K562 (cell line): ENCODE results near the gene HEY2. TPM values are rescaled to one million over a fixed set of nuclear protein-coding genes. Genes with fewer than 3 reads are reported as not detected.

Experiments used
- BMI1 ChIP-seq: fragments of 150-350 bp; IDR thresholded peaks from 2 replicates; pipeline ENCODE4 v1.6.1; 2014; ENCODE audit warnings: low read length
- ETS2 ChIP-seq: IDR thresholded peaks from 2 replicates; pipeline ENCODE4 v1.6.1; 2016; ENCODE audit warnings: borderline replicate concordance, missing genetic modification characterization, mild to moderate bottlenecking, moderate library complexity, missing compliant biosample characterization; ENCODE audit not compliant: poor library complexity, severe bottlenecking
- ETV6 ChIP-seq, 3 experiments: fragments of 150-350 bp in 1 of 3; sonication (generic) in 1 of 3; formaldehyde crosslinking in 1 of 3; IDR thresholded peaks; 2 replicates each; pipeline versions ENCODE4 v1.6.1 to v1.8.0; 2014 to 2022; ENCODE audit warnings: borderline replicate concordance in 2 of 3, low read depth in 2 of 3, antibody characterized with exemption in 1 of 3, low read length in 1 of 3, mild to moderate bottlenecking in 1 of 3, missing genetic modification reagents in 1 of 3
- IRF2 ChIP-seq: sonication (generic); formaldehyde crosslinking; IDR thresholded peaks from 2 replicates; pipeline ENCODE4 v1.8.1; 2022; ENCODE audit warnings: mild to moderate bottlenecking, missing genetic modification reagents
- KDM2B ChIP-seq: fragments of 250-450 bp; sonication (Bioruptor Pico); IDR thresholded peaks from 2 replicates; pipeline ENCODE4 v1.8.0; 2021; ENCODE audit warnings: mild to moderate bottlenecking, moderate library complexity
- KLF6 ChIP-seq: fragments of 250-450 bp; sonication (Bioruptor Pico); IDR thresholded peaks from 2 replicates; pipeline ENCODE4 v1.4.0; 2020; ENCODE audit warnings: mild to moderate bottlenecking, moderate library complexity, borderline replicate concordance
- LCOR ChIP-seq: sonication (generic); formaldehyde crosslinking; IDR thresholded peaks from 2 replicates; pipeline ENCODE4 v1.8.0; 2022; ENCODE audit warnings: mild to moderate bottlenecking, missing genetic modification reagents
- NUFIP1 ChIP-seq: fragments of 450-650 bp; IDR thresholded peaks from 2 replicates; pipeline ENCODE4 v1.6.1; 2018; ENCODE audit not compliant: partially characterized antibody
- POLR2H ChIP-seq: IDR thresholded peaks from 2 replicates; pipeline ENCODE4 v1.6.1; 2016; ENCODE audit warnings: missing genetic modification characterization, low read depth, mild to moderate bottlenecking, control low read depth, missing compliant biosample characterization, moderate library complexity
- SAFB2 ChIP-seq: fragments of 200-400 bp; formaldehyde crosslinking; IDR thresholded peaks from 2 replicates; pipeline ENCODE4 v1.6.1; 2018; ENCODE audit warnings: borderline replicate concordance, low read length, low read depth, moderate library complexity; ENCODE audit not compliant: severe bottlenecking
- XRCC3 ChIP-seq: fragments of 450-650 bp; IDR thresholded peaks from 2 replicates; pipeline ENCODE4 v1.6.1; 2017; ENCODE audit warnings: mild to moderate bottlenecking, moderate library complexity
- ZC3H8 ChIP-seq: fragments of 450-650 bp; IDR thresholded peaks from 2 replicates; pipeline ENCODE4 v1.6.1; 2017
- ZNF140 ChIP-seq: fragments of 250-450 bp; sonication (Bioruptor Pico); IDR thresholded peaks from 2 replicates; pipeline ENCODE4 v1.8.0; 2021; ENCODE audit warnings: moderate library complexity, mild to moderate bottlenecking, inconsistent platforms
- ZNF239 ChIP-seq: fragments of 250-450 bp; sonication (Bioruptor Pico); IDR thresholded peaks from 2 replicates; pipeline ENCODE4 v1.4.0; 2020; ENCODE audit warnings: mild to moderate bottlenecking
- ZNF766 ChIP-seq: fragments of 200-800 bp; sonication (Bioruptor generic); conservative IDR thresholded peaks from 2 replicates; pipeline ENCODE4 v1.6.1; 2016; ENCODE audit warnings: missing genetic modification characterization, missing compliant biosample characterization
- polyA plus RNA-seq, 8 experiments: library from polyadenylated mRNA; depleted of rRNA in 4 of 8; stranded (reverse) in 5 of 8; unstranded in 3 of 8; fragments of >200 nt; fragmentation: Nextera tagmentation in 2 of 8; fragmentation: Illumina TruSeq in 1 of 8; extraction: Ambion mirVana in 2 of 8; extraction: Trizol in 1 of 8; gene quantifications; 2 replicates each; pipeline versions ENCODE4 v1.2.1 to v1.2.3, GENCODE V29; 2011 to 2014; ENCODE audit warnings: inconsistent platforms in 1 of 8, missing spikeins in 1 of 8
- total RNA-seq, 7 experiments: library from RNA; depleted of rRNA in 6 of 7; stranded (reverse); fragments of >200 nt in 6 of 7; fragmentation: Illumina TruSeq in 2 of 7; extraction: Trizol in 2 of 7; gene quantifications; 2 replicates each; pipeline versions ENCODE4 v1.2.1 to v1.2.3, GENCODE V29; 2011 to 2021; ENCODE audit warnings: low replicate concordance in 1 of 7
- TF ChIP-seq, protein P1 (sequence below): fragments of 250-450 bp; sonication (Bioruptor Pico); IDR thresholded peaks from 2 replicates; pipeline ENCODE4 v1.5.0; 2021
- TF ChIP-seq, protein P2 (sequence below), 2 experiments: fragments of 450-650 bp in 1 of 2; IDR thresholded peaks; 2 replicates each; pipeline ENCODE4 v1.6.1; 2011 to 2017; ENCODE audit warnings: low read depth in 2 of 2, antibody characterized with exemption in 1 of 2, borderline replicate concordance in 1 of 2, low read length in 1 of 2, mild to moderate bottlenecking in 1 of 2, mixed read lengths in 1 of 2; ENCODE audit not compliant: control insufficient read depth in 1 of 2
- TF ChIP-seq, protein P3 (sequence below): fragments of 250-450 bp; sonication (Bioruptor Pico); IDR thresholded peaks from 2 replicates; pipeline ENCODE4 v1.4.0; 2020; ENCODE audit warnings: mild to moderate bottlenecking, moderate library complexity

The HEY2 gene
- total and polyA plus RNA-seq, 9 of the 15 experiments (the other 6 are each of a cell fraction or from before 2014, with no cell fraction given), result 0.03 to 0.07 (median 0.06) TPM; not detected in 5

DNA sequence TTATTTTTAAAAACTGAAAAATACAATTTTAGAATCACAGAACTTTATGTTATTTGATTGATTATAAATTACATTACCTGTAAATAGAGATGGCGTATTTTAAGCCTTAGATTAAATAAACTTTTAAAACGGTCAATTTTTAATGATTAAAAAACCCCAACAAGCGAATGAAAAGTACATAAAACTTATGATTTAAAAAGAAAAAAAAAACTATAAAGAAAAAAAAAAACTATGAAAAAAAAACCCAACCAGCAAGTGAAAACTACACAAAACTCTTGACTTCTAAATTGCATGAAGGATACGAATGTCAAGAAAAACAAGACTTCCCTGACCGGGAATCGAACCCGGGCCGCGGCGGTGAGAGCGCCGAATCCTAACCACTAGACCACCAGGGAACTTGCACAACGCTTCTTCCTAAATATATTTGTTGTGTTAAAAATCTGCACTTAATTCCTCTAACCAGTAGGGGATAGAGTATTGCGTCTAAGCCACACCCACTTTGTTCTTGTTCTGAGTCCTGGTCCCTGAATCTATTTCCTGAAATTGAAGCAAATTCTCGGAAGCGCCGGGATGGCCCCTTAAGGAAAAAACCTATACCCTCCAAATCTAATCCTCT is 30.6 kb downstream of the HEY2 start (continued):
- no peak for TF ChIP-seq KDM2B (CRISPR knock-in tag)
- TF ChIP-seq ZC3H8, result no peak
- no peak for TF ChIP-seq ETS2 (tag)
- TF ChIP-seq ZNF766 (CRISPR knock-in tag), result no peak; the same call in 1 of the 2 replicates
- TF ChIP-seq LCOR (CRISPR knock-in tag), result no peak
- no peak for TF ChIP-seq NUFIP1
- no peak; a peak in 1 of 4 replicates for TF ChIP-seq ETV6 (IDR thresholded peaks at IDR 0.05; ENCODE audit: borderline replicate concordance in 1 of 2, low read depth in 2 of 2, low read length in 1 of 2)
- no peak for TF ChIP-seq ETV6 (CRISPR knock-in tag; IDR thresholded peaks at IDR 0.05; ENCODE audit: borderline replicate concordance)
- TF ChIP-seq POLR2H (tag), result peak; percentile 100
- TF ChIP-seq, protein P1, sequence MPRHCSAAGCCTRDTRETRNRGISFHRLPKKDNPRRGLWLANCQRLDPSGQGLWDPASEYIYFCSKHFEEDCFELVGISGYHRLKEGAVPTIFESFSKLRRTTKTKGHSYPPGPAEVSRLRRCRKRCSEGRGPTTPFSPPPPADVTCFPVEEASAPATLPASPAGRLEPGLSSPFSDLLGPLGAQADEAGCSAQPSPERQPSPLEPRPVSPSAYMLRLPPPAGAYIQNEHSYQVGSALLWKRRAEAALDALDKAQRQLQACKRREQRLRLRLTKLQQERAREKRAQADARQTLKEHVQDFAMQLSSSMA (CRISPR knock-in tag), result no peak
- TF ChIP-seq ZNF140 (CRISPR knock-in tag), result no peak
- no peak for TF ChIP-seq XRCC3
- TF ChIP-seq IRF2, result no peak
- no peak for TF ChIP-seq KLF6 (CRISPR knock-in tag)
- TF ChIP-seq, protein P2, sequence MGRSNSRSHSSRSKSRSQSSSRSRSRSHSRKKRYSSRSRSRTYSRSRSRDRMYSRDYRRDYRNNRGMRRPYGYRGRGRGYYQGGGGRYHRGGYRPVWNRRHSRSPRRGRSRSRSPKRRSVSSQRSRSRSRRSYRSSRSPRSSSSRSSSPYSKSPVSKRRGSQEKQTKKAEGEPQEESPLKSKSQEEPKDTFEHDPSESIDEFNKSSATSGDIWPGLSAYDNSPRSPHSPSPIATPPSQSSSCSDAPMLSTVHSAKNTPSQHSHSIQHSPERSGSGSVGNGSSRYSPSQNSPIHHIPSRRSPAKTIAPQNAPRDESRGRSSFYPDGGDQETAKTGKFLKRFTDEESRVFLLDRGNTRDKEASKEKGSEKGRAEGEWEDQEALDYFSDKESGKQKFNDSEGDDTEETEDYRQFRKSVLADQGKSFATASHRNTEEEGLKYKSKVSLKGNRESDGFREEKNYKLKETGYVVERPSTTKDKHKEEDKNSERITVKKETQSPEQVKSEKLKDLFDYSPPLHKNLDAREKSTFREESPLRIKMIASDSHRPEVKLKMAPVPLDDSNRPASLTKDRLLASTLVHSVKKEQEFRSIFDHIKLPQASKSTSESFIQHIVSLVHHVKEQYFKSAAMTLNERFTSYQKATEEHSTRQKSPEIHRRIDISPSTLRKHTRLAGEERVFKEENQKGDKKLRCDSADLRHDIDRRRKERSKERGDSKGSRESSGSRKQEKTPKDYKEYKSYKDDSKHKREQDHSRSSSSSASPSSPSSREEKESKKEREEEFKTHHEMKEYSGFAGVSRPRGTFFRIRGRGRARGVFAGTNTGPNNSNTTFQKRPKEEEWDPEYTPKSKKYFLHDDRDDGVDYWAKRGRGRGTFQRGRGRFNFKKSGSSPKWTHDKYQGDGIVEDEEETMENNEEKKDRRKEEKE (IDR thresholded peaks at IDR 0.05; ENCODE audit: borderline replicate concordance in 1 of 2, control insufficient read depth in 1 of 2, low read depth in 2 of 2, low read length in 1 of 2), result no peak
- TF ChIP-seq ZNF239 (CRISPR knock-in tag), result no peak
- no peak for TF ChIP-seq BMI1
- no peak for TF ChIP-seq SAFB2
- TF ChIP-seq, protein P3, sequence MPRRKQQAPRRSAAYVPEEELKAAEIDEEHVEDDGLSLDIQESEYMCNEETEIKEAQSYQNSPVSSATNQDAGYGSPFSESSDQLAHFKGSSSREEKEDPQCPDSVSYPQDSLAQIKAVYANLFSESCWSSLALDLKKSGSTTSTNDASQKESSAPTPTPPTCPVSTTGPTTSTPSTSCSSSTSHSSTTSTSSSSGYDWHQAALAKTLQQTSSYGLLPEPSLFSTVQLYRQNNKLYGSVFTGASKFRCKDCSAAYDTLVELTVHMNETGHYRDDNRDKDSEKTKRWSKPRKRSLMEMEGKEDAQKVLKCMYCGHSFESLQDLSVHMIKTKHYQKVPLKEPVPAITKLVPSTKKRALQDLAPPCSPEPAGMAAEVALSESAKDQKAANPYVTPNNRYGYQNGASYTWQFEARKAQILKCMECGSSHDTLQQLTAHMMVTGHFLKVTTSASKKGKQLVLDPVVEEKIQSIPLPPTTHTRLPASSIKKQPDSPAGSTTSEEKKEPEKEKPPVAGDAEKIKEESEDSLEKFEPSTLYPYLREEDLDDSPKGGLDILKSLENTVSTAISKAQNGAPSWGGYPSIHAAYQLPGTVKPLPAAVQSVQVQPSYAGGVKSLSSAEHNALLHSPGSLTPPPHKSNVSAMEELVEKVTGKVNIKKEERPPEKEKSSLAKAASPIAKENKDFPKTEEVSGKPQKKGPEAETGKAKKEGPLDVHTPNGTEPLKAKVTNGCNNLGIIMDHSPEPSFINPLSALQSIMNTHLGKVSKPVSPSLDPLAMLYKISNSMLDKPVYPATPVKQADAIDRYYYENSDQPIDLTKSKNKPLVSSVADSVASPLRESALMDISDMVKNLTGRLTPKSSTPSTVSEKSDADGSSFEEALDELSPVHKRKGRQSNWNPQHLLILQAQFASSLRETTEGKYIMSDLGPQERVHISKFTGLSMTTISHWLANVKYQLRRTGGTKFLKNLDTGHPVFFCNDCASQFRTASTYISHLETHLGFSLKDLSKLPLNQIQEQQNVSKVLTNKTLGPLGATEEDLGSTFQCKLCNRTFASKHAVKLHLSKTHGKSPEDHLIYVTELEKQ (CRISPR knock-in tag), result no peak
